Activated CD4-positive, alpha-beta T cell treated with anti-CD3 and anti-CD28 coated beads for 1 hour (primary cell): ENCODE results near the gene TTYH1.
A peak's percentile ranks its signal among the peaks of the same experiment; 100 is the strongest.
"Not testable (repeated sequence)": the region's sequence is repeated elsewhere in the genome, so short reads cannot be mapped to it uniquely, and the experiment has no call there.

Experiments used
- DNase-seq: peaks from one replicate; pipeline ENCODE4 v3.0.0-alpha.2; 2020

TTYH1 gene

GRCh38 chr19:54461613-54462012 is 46.3 kb downstream of the TTYH1 start:
- DNase-seq: no peak

- no peak for DNase-seq
Measured at GRCh38 chr19:54462047-54462654, 46.9 kb downstream of the TTYH1 start.

DNA sequence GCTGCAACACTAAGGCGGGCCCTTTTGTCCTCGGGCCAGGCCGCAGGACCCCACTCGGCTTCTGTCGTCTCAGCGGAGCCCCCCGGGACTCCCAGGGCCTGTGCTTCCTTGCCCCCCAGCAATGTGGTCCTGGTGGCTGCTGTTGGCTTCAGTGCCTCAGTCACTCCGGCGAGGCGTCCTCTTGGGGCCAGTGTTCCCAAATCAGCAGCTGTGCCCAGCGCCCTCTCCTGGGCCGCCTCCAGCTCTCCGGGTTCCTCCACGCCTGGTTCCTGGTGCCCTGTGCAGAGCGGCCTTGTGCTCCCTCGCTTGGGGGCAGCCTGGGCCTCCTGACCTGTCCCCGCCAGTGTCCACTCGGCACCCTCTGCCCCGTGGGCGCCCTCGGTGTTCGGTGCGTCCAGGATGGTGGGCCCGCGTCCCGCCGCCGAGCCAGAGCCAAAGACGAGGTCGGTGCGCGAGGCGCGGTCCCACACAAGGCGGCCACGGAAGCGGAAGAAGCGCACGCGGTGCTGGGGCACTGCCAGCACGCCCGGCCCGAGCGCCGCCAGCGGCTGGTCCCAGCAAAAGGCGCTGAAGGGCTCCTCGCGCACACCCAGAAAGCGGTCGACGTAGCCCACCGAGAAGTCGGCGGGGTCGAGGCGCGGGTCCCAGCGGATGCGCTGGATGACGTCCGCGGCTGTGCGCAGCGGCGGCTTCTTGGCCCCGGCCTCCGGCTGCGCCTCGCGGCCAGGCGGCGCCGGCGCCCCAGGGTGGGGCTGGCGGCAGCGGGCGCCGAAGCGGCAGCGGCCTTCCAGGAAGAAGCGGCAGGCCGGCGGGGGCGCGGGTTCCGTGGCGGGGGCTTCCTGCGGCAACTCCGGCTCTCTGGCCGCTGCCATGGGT is 47.6 kb downstream of the TTYH1 start:
- peak; percentile 50 for DNase-seq

GRCh38 chr19:54463531-54464043 is 48.3 kb downstream of the TTYH1 start, which contains the start of gene LENG9:
Gene LENG9 (minus strand): TSS chr19:54463778. CDS start chr19:54463526, 252 bp downstream.
- peak; percentile 81 for DNase-seq

DNA sequence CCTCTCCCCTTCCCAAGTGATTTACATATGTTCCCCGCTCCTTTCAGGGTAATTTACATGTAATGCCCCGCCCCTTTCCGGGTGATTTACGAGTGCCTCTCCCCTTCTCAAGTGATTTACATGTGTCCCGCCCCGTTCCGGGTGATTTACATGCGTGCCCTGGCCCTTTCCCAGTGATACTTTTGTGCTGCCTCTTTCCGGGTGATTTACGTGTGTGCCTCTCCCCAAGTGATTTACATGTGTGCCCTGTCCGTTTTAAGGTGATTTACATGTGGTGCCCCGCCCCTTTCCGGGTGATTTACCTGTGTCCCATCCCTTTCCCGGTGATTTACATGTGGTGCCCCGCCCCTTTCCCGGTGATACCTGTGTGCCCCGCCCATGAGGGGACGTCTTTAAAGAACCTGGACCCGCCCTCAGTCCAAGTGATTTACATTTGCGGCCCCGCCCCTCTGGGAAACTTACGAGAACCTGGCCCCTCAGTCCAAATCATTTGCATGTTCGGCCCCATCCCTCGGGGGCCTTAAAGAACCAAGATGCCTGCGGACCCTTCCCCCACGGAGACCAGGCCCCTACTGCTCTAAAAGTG is 48.9 kb downstream of the TTYH1 start:
- DNase-seq: peak; percentile 61

- DNase-seq: peak; percentile 38
Measured at GRCh38 chr19:54464630-54465425, 49.6 kb downstream of the TTYH1 start.

DNA sequence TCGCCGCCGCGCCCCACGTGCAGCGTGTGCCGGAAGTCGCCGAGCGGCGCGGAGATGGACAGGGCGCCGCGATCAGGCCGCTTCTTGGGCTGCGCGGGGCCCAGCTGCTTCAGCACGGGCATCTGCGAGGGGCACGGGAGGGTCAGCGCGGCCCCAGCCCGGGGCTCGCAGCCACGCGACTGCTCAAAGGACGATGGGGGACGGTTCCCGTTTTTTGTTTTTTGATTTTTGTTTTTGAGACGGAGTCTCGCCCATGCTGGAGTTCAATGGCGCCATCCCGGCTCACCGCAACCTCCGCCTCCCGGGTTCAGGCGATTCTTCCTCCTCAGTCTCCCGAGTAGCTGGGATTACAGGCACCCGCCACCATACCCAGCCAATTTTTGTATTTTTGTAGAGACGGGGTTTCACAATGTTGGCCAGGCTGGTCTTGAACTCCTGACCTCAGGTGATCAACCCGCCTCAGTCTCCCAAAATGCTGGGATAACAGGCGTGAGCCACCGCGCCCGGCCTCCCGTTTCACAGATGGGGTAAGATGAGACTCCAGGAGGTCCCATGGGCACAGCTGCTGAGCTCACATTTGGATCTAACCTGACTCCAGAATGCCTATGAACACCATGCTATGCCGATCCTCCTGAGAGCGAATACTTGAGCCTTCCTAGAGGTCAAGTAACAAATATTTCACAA is 50.3 kb downstream of the TTYH1 start:
- no peak for DNase-seq

GRCh38 chr19:54466110-54466480 is 50.8 kb downstream of the TTYH1 start:
- DNase-seq: not testable (repeated sequence)

- no peak for DNase-seq
Measured at GRCh38 chr19:54469496-54469934, 54.3 kb downstream of the TTYH1 start.

DNA sequence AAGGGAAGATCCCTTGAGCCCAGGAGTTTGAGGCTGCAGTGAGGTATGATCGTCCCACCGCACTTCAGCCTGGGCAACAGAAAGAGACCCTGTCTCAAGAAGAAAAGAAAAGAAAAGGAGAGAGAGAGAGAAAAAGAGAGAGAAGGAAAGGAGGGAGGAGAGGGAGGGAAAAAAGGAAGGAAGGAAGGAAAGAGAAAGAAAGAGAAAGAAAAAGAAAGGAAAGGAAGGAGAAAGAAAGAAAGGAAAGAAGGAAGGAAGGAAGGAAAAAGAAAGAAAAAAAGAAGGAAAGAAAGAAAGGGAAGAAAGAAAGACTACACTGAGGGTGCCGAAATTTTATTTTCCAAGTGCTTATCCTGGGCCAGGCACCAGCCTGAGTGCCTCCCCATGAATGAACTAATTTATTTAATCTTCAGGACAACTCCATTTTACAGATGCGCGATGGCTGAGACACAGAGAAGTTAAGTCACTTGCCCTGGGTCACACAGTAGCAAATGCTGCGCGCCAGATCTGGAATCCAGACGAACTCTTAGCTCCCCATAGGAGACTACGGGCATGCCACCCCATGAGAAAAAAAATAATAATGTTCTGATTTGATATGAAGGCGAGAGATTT is 55.1 kb downstream of the TTYH1 start:
- DNase-seq: no peak

GRCh38 chr19:54470991-54471782 is 55.9 kb downstream of the TTYH1 start:
- no peak for DNase-seq

- DNase-seq: no peak
Measured at GRCh38 chr19:54473071-54473891, 58.0 kb downstream of the TTYH1 start, which contains the start of gene CDC42EP5. Gene CDC42EP5 (minus strand): TSS chr19:54473296. CDS start chr19:54465547, 7,749 bp downstream.

- no peak for DNase-seq
Measured at GRCh38 chr19:54473892-54474372, 58.7 kb downstream of the TTYH1 start.

DNA sequence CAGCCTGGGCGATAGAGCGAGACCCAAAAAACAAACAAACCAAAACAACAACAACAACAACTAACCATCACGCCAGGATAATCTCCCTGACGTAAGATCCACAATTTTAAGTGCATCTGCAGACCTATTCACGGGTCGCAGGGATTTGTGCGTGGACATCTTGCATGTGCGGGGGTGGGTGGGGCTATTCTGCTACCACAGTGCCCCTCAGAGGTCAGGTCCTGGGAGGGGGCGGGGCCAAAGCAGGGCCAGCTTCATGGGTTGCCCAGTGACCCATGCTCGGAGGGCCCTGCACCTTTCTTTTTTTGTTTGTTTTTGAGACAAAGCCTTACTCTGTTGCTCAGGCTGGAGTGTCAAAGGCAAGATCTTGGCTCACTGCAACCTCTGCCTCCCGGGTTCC is 60.4 kb downstream of the TTYH1 start:
- no peak for DNase-seq

DNA sequence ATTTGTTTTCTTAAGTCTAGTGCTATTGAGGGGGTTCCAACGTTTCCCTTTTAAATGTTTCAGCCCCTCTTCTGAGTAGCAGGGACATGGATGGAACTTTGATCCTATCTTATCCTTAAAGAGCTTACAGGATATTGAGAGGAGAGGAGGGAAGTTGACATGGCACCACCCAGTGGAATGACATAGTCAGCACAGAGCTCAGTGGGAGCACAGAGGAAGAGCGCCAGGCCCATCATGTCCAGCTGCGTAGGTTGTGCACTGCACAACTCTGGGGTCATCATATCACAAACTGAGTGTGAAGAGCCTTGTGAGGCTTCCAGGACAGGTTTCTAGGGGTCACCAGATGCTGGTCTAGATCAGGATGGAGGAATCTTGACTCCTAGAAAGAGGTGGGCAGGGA is 62.4 kb downstream of the TTYH1 start:
- no peak for DNase-seq

DNA sequence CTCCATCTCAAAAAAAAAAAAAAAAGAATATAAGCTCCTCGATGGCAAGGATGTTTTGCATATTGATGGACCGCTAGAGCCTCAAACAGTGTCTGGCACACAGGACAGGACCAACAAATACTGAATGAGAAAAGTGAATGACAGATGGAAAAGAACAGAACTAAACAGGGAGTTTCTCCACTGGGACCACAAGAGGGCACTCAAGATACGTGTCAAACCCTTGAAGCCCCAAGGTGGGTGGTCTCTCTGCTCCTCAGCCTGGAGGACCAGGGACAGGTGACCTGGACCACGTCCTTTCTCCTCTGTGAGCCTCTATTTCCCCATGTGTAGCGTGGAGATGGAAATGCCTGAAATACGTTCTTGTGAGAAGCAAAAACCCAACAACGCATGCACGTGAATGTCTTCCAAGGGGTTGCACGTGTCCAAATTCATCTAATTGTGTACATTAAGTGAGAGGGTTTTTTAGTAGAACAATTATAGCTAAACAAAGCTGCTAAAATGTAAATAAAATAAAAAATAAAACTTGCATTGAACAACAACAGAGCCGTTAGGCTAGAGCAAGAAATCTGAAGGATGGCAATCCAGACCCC is 63.5 kb downstream of the TTYH1 start:
- no peak for DNase-seq

DNA sequence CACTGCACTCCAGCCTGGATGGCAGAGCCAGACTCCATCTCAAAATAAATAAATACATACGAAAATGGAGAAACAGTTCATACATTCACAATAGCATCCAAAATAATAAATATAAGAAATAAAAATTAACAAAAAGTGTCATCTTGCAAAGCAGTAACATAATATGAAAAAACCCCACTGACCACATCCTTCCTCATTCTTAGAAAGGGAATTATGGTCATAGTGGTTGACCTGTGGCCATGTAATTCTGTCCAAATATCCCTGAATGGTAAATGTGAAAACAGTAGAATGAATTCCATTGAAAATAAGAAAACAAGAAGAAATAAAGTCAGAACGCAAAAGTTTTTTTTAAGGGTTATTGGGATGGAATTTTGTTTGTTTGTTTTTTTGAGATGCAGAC is 64.8 kb downstream of the TTYH1 start:
- no peak for DNase-seq

- no peak for DNase-seq
Measured at GRCh38 chr19:54481326-54481930, 66.2 kb downstream of the TTYH1 start.

GRCh38 chr19:54482889-54483288 is 67.6 kb downstream of the TTYH1 start:
- no peak for DNase-seq
